Measurements from ENCODE around the gene DIDO1.
A peak's percentile ranks its signal among the peaks of the same experiment; 100 is the strongest.

The DIDO1 gene

DNA sequence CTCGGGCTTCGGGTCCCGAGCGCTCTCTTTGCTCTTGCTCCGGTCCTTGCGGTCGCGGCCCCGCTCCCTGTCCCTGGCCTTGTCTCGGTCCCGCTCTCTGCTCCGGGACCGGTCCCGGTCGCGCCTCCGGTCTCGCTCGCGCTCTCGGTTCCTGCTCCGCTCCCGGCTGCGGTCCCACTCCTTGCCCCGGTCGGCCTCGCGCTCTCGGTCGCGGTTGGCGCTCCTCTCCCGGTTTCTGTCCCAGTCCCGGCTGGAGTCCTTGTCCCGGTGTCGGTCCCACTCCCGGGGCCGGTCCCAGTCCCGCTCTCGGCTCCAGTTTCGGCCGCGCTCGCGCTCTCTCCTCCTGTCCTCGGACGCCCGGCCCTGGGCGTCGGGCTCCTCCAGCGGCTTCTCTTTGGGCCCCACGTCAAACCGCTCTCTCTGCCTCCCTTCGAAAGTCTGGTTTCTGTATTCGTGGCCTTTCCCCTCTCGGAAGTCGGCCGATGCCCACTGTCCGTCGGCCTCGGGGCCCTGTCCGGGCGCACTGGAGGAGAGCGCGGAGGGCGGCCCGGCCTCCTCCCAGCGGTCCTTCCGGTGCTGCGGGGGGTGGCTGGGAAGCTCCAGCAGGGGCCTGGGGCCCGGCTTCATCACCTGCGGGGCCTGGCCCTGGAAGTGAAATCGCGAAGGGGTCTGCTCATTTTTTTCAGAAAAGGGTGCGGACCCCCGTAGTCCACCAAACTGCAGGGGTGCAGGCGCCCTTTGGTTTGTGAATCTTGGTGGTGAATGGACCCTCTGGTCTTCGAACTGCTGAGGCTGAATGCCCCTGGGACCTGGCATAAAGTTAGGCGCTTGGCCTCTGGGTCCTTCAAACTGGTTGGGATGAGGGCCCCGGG lies 46.8 kb downstream of the DIDO1 start:
- DNase-seq (ENCODE audit: low read depth in 2 of 2), result no peak

DNA sequence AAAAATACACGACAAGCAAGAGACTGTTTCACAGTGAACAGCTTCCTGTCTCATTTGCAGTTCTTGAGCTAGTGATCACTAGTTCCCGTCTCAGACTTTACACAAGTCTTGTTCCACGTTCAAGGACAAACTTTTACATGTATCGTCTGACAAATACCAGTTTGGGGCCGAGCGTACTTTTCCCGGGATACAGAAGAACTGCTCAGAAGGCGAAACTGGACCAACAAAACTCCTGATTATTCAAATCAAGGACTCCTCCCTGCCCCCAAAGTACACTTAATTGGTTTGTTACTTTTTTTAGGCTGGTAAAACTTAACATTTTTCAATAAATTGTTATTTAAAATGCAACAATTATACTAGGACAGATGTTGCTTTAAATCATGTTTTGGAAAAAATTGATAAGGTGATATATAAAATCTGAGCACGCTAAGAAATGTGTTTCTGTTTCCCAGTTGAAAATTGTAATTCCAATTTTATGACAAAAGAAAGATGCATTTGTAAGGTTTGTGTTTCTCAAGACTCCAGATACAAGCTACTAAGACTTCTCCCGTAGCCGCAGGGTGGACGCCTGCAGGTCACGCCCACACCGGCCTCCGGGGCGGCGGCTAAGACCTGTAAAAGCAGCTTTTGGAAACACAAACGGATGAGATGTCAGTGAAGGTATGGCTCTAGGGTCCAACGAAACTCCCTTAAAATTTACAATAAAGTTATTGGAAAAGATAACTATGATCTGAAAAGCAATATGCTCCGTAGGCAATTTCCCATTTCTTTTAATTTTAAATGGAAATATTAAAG lies 47.9 kb downstream of the DIDO1 start:
- no peak for DNase-seq (ENCODE audit: low read depth in 2 of 2)

DNA sequence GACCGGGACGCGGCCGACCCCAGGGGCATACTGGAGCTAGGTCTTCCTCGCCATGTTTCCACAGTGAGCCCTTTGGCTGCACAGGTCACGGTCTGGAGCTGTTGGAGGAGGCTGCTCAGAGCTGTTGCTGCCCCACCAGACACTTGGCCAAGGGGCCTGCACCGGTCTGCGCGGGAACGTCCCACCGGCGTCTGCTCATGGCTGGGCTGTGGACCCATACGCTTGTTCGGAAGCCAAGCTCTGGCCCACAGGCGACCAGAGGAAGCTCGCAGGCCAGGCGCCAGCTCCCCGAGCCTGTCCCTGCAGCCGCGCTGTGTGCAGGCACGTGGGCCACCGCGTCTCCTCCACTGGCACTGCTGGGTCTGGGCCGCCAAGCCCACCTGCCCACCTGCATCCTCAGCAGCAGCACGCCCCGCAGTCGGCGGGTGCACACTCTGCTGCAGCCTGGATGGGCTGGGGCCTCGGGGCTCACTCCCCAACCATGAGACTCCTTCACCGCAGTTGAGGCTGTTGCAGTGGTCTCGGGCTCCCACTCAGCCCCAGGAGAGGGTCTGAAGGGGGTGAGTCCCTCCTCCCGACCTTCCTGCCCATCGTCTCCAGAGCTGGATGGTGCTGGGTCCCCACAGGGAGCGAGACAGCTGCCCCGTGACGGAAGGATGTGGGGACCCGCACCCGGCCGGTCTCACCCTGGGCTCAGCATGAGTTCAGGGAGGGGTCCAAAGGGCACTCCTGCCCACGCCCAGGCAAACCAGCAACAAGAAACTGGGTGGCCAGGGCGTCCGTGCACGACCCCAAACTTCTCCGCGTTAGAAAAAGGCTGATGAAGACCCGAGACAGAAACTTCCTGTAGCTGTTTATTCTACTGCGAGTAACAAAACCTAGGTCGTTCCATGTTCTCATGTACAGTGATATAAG lies 49.1 kb downstream of the DIDO1 start:
- no peak for DNase-seq (ENCODE audit: low read depth in 2 of 2)

DNA sequence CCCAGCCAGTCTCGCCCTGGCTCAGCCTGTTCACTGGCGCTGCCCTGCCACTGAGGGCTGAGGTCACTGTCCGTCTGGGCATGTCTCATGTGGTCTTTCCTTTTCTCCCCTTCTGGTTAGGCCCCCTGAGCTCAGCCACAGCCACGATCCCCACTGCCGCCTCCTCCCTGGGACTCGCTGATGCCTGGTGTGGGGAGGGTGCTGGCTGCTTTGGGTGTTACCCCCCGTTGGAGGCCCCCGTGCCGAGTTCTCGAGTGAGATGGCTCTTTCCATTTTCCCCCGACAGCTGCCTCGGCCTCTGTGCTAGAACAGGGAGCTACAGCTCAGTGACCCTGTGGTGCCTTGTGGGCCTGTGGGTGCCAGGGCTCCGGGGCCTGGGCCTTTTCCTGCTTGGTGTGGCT lies 49.8 kb downstream of the DIDO1 start:
- no peak for DNase-seq (ENCODE audit: low read depth in 2 of 2)

- no peak for DNase-seq (ENCODE audit: low read depth in 2 of 2)
These were observed 50.6 kb downstream of the DIDO1 start for GRCh38 chr20:62875419-62876361.

- no peak for DNase-seq (ENCODE audit: low read depth in 2 of 2)
These were observed 51.4 kb downstream of the DIDO1 start for GRCh38 chr20:62874964-62875344.

DNA sequence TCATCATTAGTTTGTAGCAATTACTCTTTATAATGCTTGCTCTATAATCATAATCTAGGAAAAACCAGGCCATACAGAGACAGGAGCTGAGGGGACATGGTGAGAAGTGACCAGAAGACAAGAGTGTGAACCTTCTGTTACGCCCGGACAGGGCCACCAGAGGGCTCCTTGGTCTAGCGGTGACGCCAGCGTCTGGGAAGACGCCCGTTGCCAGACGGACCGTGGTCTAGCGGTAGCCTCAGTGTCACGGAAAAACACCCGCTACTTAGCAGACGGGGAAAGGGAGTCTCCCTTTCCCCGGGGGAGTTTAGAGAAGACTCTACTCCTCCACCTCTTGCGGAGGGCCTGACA lies 52.6 kb downstream of the DIDO1 start:
- peak in 1 of 2 donors; percentile 27 for DNase-seq (ENCODE audit: low read depth in 2 of 2)

- DNase-seq (ENCODE audit: low read depth in 2 of 2), result no peak
These were observed 53.0 kb downstream of the DIDO1 start for GRCh38 chr20:62873280-62873679.

DNA sequence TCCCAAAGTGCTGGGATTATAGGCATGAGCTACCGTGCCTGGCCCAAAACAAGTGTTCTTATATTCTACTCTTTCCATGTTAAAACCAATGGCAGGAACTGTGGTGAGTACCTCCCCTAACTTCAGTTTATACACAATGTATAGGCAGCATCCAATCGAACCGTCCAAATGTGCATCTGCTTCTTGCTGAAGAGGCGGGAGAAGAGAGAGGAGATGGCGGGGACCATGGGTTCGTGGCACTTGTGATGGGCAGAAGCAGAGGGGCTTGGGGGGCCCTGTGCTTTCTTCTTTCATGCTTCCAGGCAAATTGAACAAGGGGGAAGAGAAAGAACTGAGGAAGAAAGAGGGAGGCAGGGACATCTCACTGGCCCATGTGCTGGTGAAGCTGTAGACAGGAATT lies 53.4 kb downstream of the DIDO1 start:
- DNase-seq (ENCODE audit: low read depth in 2 of 2), result no peak

GRCh38 chr20:62872184-62872847 lies 54.0 kb downstream of the DIDO1 start:
- no peak for DNase-seq (ENCODE audit: low read depth in 2 of 2)

- no peak for DNase-seq (ENCODE audit: low read depth in 2 of 2)
These were observed 62.1 kb downstream of the DIDO1 start for GRCh38 chr20:62864207-62864606.

DNA sequence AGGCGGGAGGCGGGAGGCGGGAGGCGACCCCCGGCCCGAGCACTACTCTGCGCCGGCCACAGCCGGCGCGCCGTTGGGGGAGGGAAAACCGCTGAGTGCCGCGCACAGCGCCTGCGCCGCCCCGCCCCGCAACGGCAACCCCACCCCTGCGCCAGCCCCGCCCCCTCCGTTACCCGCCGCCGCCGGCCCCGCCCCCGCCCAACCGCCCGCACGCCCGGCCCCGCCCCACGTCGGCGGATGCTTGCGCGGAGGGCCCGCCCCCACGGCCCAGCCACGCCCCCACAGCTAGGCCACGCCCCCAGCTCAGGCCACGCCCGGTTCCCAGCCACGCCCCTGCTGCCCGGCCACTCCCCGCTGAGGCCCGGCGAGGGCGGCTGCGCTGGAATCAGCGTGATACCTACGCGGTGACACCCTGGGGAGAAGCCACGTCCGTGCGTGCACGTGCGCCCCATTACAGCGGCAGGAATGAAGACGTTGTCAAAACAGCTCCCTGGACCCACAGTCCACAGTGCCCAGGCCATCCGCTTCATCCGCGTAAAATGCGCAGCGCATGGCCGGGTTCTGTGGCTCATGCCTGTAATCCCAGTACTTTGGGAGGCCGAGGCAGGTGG lies 64.5 kb downstream of the DIDO1 start, which contains the start of gene TCFL5:
TSS of gene TCFL5 (minus strand) at position 97 of the 611 bp plus-strand sequence. CDS start 152 bp downstream, outside the sequence.
- DNase-seq (ENCODE audit: low read depth in 2 of 2), result peak; percentile 85 to 87

DNA sequence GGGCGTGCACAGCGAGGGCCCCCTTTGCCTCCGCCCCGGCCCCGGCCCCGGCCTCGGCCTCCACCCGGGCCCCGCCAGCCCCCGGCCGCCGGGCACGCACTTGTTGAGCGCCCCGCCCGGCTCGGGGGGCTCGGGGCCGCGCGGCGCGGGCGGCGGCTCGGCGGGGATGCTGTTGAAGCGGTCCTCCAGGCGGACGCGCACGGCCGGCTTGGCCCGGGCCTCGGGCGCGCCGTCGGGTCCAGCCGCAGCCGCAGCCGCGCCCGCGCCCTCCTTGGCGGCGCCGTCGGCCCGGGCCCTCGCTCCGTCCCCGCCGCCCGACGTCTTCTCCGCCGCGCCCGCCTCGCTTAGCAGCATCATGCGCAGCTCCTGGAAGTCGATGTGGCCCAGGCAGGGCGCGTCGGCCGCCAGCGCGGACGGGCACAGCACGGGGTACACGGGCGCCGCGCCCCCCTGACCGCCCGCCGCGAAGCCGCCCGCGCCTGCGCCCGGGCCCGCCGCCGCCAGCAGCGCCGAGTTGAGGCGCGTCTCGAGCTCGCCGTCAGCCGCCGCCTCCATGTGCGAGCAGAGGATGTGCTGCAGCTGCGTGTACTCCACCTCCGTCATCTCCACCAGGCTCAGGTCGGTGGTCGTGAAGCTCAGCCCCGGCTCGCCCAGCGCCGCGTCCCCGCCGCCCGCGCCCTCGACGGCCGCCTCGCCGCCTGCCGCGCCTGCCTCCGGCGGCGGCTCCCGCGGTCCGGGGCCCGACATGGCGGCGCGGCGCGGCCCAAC lies 65.2 kb downstream of the DIDO1 start:
- DNase-seq (ENCODE audit: low read depth in 2 of 2), result peak in 1 of 2 donors; percentile 22

DNA sequence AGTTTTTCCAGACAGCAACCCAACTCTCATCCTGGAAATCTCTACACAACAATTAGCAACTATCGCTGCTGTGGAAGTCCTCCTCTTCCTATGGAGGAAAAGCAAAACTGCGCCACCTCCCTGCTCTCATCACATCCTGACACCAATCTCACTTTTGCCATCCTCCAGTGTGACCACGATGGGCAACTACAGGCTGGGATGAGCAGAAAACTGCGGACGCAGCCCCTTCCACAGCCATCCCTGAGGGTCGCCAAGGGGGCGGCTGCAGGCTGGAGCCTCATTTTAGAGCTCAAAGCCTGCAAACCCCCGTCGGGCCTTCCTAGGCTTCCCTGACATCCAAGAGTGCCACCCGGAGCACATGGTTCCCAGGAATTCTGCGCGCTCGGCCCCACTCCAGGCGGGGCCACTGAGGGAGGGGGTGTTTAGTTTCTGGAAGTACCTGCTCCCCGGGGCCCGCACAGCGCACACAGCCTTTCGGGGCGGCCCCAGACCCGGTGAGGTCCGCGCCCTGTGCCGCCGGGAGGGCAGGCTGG lies 65.8 kb downstream of the DIDO1 start:
- DNase-seq (ENCODE audit: low read depth in 2 of 2), result no peak

DNA sequence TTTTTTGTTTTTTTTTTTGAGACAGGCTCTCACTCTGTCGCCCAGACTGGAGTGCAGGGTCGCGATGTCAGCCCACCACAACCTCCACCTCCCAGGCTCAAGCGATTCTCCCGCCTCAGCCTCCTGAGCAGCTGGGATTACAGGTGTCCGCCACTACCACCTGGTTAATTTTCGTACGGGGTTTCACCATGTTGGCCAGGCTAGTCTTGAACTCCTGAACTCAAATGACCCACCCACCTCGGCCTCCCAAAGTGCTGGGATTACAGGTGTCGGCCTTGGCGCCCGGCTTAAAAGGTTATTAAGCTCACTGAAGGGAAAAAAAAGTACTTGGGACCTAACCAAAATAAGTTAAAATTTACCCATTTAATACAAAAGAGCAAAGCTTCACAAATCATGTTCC lies 66.6 kb downstream of the DIDO1 start:
- DNase-seq (ENCODE audit: low read depth in 2 of 2), result no peak

- DNase-seq (ENCODE audit: low read depth in 2 of 2), result no peak
These were observed 68.1 kb downstream of the DIDO1 start for GRCh38 chr20:62858058-62858830.

DNA sequence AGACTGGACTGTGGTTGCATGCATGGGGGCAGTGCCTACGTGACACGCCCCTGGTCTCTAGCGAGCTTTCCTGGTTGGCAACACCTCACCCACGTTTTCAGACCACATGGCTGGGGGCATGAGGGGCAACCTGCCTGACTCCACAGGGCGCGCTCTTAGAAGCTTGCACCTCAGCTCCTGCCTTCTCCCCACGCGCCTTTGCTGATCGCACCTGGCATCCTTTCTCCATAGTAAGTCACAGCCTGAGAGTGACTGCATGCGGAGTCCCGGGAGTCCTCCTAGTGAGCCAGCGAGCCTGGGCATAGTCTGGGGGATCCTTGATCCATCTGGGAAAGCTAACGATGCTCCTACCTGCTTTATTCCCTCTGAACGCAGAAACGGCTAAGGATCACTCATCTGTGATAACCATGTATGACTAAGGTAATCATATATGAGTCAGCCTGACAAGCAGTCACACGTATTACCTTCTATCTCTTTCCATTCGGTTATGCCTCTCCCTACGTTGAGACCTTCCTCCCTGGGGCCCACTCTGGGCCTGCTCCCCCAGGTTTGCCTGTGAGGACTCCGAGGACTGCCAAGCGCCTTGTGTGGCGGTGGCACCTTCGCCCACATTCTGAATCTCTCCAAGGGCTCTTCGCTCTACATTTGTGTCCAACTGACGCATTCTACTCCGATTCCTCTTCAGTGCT lies 69.2 kb downstream of the DIDO1 start:
- DNase-seq (ENCODE audit: low read depth in 2 of 2), result no peak
